NT2/D1 (cell line): ENCODE measurements around the gene HOXD11.
A peak's percentile ranks its signal among the peaks of the same experiment; 100 is the strongest.

ENCODE experiments used
- DNase-seq: peaks from one replicate; pipeline ENCODE4 v3.0.0-alpha.2; 2011; ENCODE audit warnings: low read depth, low spot score
- H3K27me3 ChIP-seq: 2 replicates; pipeline ENCODE4 v1.6.0; 2011; ENCODE audit warnings: mild to moderate bottlenecking; ENCODE audit not compliant: insufficient read length, insufficient read depth
- H3K36me3 ChIP-seq: 2 replicates; pipeline ENCODE4 v1.6.1; 2011; ENCODE audit warnings: mild to moderate bottlenecking, low read length, mixed read lengths; ENCODE audit not compliant: insufficient read depth, insufficient read length
- H3K4me1 ChIP-seq: 2 replicates; pipeline ENCODE4 v1.5.1; 2011; ENCODE audit not compliant: insufficient read depth, insufficient read length
- H3K4me3 ChIP-seq: 2 replicates; pipeline ENCODE4 v1.5.1; 2011; ENCODE audit warnings: low read depth; ENCODE audit not compliant: insufficient read length
- H3K9ac ChIP-seq: 2 replicates; pipeline ENCODE4 v1.6.0; 2011; ENCODE audit warnings: low read depth; ENCODE audit not compliant: insufficient read length
- H3K9me3 ChIP-seq: 2 replicates; pipeline ENCODE4 v1.5.1; 2011; ENCODE audit warnings: mild to moderate bottlenecking, low read length; ENCODE audit not compliant: insufficient read depth
- SUZ12 ChIP-seq: IDR thresholded peaks from 2 replicates; pipeline ENCODE4 v1.6.1; 2011; ENCODE audit not compliant: insufficient read length, insufficient read depth; ENCODE audit errors: extremely low read depth
- YY1 ChIP-seq: IDR thresholded peaks from 2 replicates; pipeline ENCODE4 v1.6.1; 2011; ENCODE audit not compliant: insufficient read length, insufficient read depth
- ZNF274 ChIP-seq: IDR thresholded peaks from 2 replicates; pipeline ENCODE4 v1.6.1; 2011; ENCODE audit warnings: mild to moderate bottlenecking, low read depth, low read length

Gene HOXD11

DNA sequence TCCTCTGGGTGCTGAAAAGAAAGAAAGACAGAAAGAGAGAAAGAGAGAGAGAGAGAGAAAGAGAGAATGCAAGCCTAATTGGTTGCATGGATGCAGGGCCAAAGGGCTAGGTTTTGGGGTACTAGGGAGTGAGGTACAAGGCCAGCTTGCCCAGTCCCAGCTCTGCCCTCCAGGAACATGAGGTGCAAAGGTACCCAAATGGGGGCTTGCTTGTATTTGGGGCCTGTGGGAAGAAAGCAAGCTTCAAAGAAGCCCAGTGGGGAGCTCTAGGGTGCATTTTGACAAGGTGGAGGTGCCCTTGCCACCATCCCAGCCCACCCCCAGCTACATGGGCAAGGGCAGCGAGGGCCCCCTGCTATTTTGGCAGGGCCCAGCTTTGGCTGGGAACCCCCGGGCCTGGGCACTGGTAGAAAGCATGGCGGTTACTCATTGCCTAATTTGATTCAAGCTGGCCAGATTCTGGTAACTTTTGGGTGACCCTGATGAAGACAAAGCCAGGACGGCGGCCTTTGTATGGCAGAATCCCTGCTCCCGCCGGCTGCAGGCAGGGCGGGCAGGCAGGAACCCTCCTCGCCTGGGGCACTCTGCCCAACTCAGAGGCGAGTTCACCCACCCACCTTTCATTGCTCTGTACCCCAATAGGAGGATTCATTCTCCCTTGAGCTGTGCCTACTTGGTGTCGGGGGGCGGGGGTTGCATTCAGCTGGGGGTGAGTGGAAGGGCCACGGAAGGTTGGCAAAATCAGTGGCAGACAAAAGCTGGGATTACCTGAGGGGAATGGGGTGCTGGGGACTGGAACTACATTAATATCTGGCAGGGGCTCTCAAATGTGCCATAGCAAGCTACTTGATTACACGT, 43.7 kb downstream of the HOXD11 start:
- peaks cover 3% of the 10 kb centered on the region for H3K4me1 ChIP-seq
- no peak overlapping the region for H3K4me3 ChIP-seq
- no peak for DNase-seq
- no peaks in the 10 kb centered on the region for H3K36me3 ChIP-seq
- no peak overlapping the region for H3K9ac ChIP-seq
- no peak for TF ChIP-seq ZNF274
- no peak for TF ChIP-seq SUZ12
- TF ChIP-seq YY1, result no peak
- no peaks in the 10 kb centered on the region for H3K9me3 ChIP-seq
- peaks cover 99% of the 10 kb centered on the region for H3K27me3 ChIP-seq

DNA sequence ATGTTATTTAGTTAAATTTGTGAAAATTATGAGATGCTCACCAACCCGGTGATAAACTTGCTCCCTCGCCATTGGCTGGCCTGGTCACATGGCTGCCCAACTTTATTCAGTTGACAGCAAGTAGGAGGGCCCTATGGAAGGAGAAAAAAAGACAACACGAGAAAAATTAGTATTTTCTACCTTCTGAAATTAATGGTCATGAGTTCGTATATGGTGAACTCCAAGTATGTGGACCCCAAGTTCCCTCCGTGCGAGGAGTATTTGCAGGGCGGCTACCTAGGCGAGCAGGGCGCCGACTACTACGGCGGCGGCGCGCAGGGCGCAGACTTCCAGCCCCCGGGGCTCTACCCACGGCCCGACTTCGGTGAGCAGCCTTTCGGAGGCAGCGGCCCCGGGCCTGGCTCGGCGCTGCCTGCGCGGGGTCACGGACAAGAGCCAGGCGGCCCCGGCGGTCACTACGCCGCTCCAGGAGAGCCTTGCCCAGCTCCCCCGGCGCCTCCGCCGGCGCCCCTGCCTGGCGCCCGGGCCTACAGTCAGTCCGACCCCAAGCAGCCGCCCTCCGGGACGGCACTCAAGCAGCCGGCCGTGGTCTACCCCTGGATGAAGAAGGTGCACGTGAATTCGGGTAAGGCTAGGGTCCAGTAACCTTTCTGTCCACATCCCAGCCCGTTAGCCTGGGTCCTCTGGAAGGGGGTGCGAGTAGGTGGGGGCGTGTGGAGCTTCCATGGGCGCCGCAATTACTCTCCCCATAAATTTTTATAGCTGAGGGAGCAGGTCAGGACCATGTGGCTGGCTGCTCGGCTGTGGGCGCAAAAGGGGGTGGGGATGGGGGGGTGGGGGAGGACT, 44.6 kb downstream of the HOXD11 start, which contains the start of gene HOXD4:
TSS of gene HOXD4 (plus strand) at position 109 of the 846 bp plus-strand sequence. CDS start at position 193, 84 bp downstream.
- Histone ChIP-seq H3K4me1 (peaks cover 3% of the 10 kb centered on the region), H3K27me3 (peaks cover 99% of the 10 kb centered on the region), H3K9ac (no peak within 1 kb of the TSS), H3K36me3 (no peaks in the 10 kb centered on the region), H3K9me3 (no peaks in the 10 kb centered on the region), H3K4me3 (peak within 1 kb of the TSS; percentile 11)
- TF ChIP-seq SUZ12, result peak; percentile 23
- TF ChIP-seq ZNF274, result no peak
- no peak for TF ChIP-seq YY1
- no peak for DNase-seq

DNA sequence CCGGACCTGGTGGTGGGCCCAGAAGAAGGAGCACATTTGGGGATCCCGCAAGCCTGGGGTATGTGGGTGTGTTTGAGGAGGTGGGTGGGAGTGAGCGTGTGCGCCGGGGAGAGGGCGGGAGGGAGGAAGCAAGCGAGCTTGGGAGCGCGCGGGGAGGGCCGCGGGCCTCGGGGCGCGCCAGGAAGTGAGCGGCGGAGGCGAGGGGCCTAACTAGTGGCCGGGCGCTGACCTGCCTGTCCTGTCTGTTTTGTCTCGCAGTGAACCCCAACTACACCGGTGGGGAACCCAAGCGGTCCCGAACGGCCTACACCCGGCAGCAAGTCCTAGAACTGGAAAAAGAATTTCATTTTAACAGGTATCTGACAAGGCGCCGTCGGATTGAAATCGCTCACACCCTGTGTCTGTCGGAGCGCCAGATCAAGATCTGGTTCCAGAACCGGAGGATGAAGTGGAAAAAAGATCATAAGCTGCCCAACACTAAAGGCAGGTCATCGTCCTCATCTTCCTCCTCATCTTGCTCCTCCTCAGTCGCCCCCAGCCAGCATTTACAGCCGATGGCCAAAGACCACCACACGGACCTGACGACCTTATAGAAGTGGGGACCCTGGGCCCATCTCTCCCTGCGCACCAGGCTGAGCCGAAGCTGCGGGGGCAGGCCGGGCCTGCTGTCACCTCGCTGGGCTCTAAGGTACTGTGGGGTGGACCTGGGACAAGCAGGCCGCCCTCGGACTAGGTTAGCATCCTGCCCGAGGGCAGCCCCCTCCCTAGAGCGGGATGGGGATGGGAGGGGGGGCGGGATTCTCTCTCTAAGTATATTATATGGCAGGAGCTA, 45.5 kb downstream of the HOXD11 start:
- Histone ChIP-seq H3K36me3 (no peaks in the 10 kb centered on the region), H3K9ac (no peak overlapping the region), H3K4me3 (no peak overlapping the region), H3K4me1 (peaks cover 4% of the 10 kb centered on the region), H3K9me3 (no peaks in the 10 kb centered on the region), H3K27me3 (peaks cover 100% of the 10 kb centered on the region)
- no peak for DNase-seq
- TF ChIP-seq YY1 (no peak), SUZ12 (peak; percentile 15)

DNA sequence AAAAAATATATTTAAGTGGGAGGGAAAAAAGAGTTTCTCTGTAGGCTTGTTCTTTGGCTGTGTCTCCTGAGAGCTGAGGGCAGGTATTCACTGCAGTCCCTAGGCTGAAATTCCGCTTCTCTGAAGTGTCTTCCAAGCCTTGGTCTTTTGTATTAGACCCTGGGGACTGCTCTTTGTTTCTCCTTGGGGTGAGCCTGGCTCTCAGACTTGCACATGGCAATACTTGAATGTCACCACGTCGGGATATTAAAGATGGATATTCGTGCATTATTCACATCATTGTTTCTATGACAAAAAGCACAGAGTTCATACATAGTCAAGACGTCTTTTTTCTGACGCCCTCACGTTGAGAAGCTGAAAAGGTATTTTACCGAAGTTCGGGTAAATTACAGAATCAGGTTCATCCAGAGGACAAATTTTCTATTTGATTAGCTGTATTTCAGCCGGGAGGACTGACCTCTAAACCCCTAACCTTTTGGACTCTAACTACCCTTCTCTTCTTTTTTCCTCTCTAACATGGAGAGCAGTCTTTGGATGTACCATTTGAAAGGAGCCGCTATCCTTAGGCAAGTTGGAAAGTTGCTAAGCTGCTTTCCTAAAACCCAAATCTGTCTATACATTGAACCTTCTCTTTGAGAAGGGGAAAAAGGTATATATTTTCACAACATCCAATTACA, 47.6 kb downstream of the HOXD11 start:
- H3K9me3 ChIP-seq, result no peaks in the 10 kb centered on the region
- no peak overlapping the region for H3K9ac ChIP-seq
- DNase-seq, result no peak
- no peak for TF ChIP-seq YY1
- TF ChIP-seq SUZ12, result no peak
- no peak for TF ChIP-seq ZNF274
- H3K27me3 ChIP-seq, result peaks cover 100% of the 10 kb centered on the region
- no peak overlapping the region for H3K4me3 ChIP-seq
- no peaks in the 10 kb centered on the region for H3K36me3 ChIP-seq
- peaks cover 7% of the 10 kb centered on the region for H3K4me1 ChIP-seq

DNA sequence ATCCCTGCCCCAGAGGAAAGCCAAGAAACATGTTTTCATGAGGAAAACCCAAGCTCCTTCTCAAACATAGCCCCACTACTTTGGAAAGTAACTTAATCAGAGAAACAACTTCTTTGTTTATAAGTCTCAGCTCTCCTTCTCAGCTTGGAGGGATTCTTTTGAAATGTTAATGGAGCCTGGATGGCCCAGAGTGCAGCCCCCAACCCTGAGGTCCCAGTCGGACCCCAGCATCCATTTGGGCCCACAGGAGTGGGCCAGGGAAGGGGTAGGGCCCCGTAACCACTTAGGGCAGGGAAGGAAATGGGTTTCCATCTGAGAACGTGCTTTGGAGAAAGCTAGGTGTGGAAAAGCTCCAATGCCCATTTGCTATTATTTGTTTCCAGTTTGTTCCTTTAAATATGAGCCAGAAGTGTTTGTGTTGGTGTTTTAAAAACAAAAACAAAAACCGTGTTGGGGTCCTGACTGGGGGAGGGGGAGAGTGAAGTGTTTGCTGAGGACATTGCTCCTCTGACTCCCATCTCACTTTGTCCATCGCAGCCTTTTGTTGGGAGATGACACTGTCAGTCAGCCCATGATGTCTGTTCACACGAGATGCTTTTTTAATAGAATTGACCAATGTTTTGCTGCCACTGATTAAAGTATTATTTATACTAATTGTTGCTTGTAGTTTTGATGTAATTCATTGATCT, 48.4 kb downstream of the HOXD11 start:
- Histone ChIP-seq H3K36me3 (no peaks in the 10 kb centered on the region), H3K9me3 (no peaks in the 10 kb centered on the region), H3K9ac (no peak overlapping the region), H3K4me3 (no peak overlapping the region), H3K27me3 (peaks cover 100% of the 10 kb centered on the region), H3K4me1 (peaks cover 14% of the 10 kb centered on the region)
- TF ChIP-seq SUZ12 (no peak), ZNF274 (no peak), YY1 (no peak)
- no peak for DNase-seq

DNA sequence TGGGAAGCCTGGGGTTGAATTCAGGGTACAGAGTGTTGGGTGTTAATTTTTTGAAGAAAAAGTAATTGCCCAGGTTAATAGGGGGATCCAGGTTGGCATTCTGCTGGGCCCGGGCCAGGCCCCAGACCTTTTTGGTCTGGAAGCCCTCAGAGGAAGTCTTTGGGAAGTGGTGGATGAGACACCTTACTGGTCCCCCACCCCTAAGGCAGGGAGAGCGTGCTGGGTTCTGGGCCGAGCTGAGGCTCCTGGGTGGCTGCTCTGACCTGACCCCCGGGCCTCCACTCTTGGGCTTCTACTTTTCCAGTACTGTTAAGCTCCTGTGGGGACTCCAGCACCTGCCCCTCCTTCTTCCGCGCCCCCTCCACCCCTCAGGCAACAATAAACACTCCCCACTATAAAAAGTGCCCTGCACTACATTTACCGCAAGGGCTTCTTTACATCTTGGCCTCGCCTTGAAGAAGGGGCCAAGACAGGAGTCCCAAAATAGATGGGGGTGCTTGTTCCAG, 49.3 kb downstream of the HOXD11 start:
- peaks cover 100% of the 10 kb centered on the region for H3K27me3 ChIP-seq

More for the DNA sequence above, 49.3 kb downstream of the HOXD11 start:
- Histone ChIP-seq H3K4me3 (no peak overlapping the region), H3K9me3 (no peaks in the 10 kb centered on the region), H3K4me1 (peaks cover 14% of the 10 kb centered on the region), H3K9ac (no peak overlapping the region), H3K36me3 (no peaks in the 10 kb centered on the region)
- no peak for DNase-seq
- TF ChIP-seq YY1, result no peak
- no peak for TF ChIP-seq SUZ12
- no peak for TF ChIP-seq ZNF274
